Spleen (tissue), 11 donors: ENCODE data around the gene UGCG. TPM values are rescaled to one million over a fixed set of nuclear protein-coding genes. Genes with fewer than 3 reads are reported as not detected.

ENCODE experiments used
- DNase-seq: peaks from one replicate; pipeline ENCODE4 v3.0.0-alpha.2; 2020
- H3K27ac ChIP-seq, 8 donors: fragments of 200-600 bp; sonication (generic) in 7 of 8; 1 replicate in 4 of 8; 2 replicates in 4 of 8; pipeline versions ENCODE4 v1.5.0 to v1.8.0; 2016 to 2021; ENCODE audit warnings: inconsistent platforms in 4 of 8, mild to moderate bottlenecking in 4 of 8, moderate library complexity in 1 of 8
- H3K27me3 ChIP-seq, 7 donors: fragments of 200-600 bp; sonication (generic) in 6 of 7; replicated peaks in 1 of 7; 1 replicate in 4 of 7; 2 replicates in 3 of 7; pipeline versions ENCODE4 v1.5.0 to v1.8.0; 2016 to 2021; ENCODE audit warnings: inconsistent platforms in 3 of 7, mild to moderate bottlenecking in 1 of 7
- H3K36me3 ChIP-seq, 6 donors: fragments of 200-600 bp; sonication (generic) in 5 of 6; 1 replicate in 4 of 6; 2 replicates in 2 of 6; pipeline versions ENCODE4 v1.5.0 to v1.8.0; 2016 to 2021; ENCODE audit warnings: inconsistent platforms in 2 of 6
- H3K4me1 ChIP-seq, 6 donors: fragments of 200-600 bp; sonication (generic) in 5 of 6; 1 replicate in 3 of 6; 2 replicates in 3 of 6; pipeline versions ENCODE4 v1.5.0 to v1.8.0; 2016 to 2021; ENCODE audit warnings: inconsistent platforms in 3 of 6
- H3K4me3 ChIP-seq, 8 donors: fragments of 200-600 bp; sonication (generic) in 7 of 8; 1 replicate in 4 of 8; 2 replicates in 4 of 8; pipeline versions ENCODE4 v1.5.0 to v1.8.0; 2016 to 2021; ENCODE audit warnings: inconsistent platforms in 4 of 8, mild to moderate bottlenecking in 4 of 8, moderate library complexity in 2 of 8
- H3K9me3 ChIP-seq, 8 donors: fragments of 200-600 bp; sonication (generic) in 7 of 8; 1 replicate in 4 of 8; 2 replicates in 4 of 8; pipeline versions ENCODE4 v1.5.0 to v1.8.0; 2016 to 2021; ENCODE audit warnings: inconsistent platforms in 4 of 8
- POLR2A ChIP-seq, 3 donors: fragments of 450-650 bp; IDR thresholded peaks; one replicate each; pipeline ENCODE4 v1.5.1; 2017; ENCODE audit warnings: antibody characterized with exemption in 3 of 3, mild to moderate bottlenecking in 1 of 3
- POLR2AphosphoS5 ChIP-seq, 3 donors: sonication (generic); formaldehyde crosslinking; IDR thresholded peaks; one replicate each; pipeline ENCODE4 v1.5.1; 2017; ENCODE audit warnings: antibody characterized with exemption in 3 of 3
- WGBS, 5 donors: extraction: QIAGEN DNeasy Blood & Tissue Kit in 3 of 5; methylation state at CpG; one replicate each; pipeline versions ENCODE4 v1.1.5 to v1.1.7; 2013 to 2018; 5-methylcytosine and 5-hydroxymethylcytosine counted together
- intact Hi-C: fragments of 100-400 bp; cut with DNase I; formaldehyde crosslinking; loops from one replicate; pipeline ENCODE4 v1.15.0; 2023; ENCODE audit warnings: low total_unique reads
- polyA plus RNA-seq, 3 donors: library from polyadenylated mRNA; stranded (reverse); fragments of 200-250 nt; gene quantifications; one replicate each; pipeline ENCODE4 v1.2.1, GENCODE V29; 2013
- total RNA-seq, 7 donors: library from RNA; depleted of rRNA in 3 of 7; stranded (reverse); fragments of >200 nt in 3 of 7; fragmentation: NEBNext Ultra II Directional in 4 of 7; extraction: Animal tissue kit (Norgen Biotek cat#: 25700) in 4 of 7; gene quantifications; one replicate each; pipeline versions ENCODE4 v1.1.0 to v1.2.1, GENCODE V29; 2016 to 2021
- TF ChIP-seq, protein P1 (sequence below), 11 experiments: fragments of 200-600 bp in 7 of 11; fragments of 450-650 bp in 4 of 11; sonication (generic) in 4 of 11; IDR thresholded peaks in 8 of 11; conservative IDR thresholded peaks in 3 of 11; 1 replicate in 7 of 11; 2 replicates in 4 of 11; pipeline versions ENCODE4 v1.4.0 to v1.8.0; 2016 to 2021; ENCODE audit warnings: antibody characterized with exemption in 11 of 11, inconsistent platforms in 4 of 11, mild to moderate bottlenecking in 1 of 11
- donor health status: healthy with polysubstance abuse.
- donor health status: DM: no; HTN: no; CAD: no; lungs with moderate emphysema.
- donor health status: DM: no; HTN: no; CAD: no.
- donor health status: Bipolar disorder and iron deficiency.
- donor health status: healthy.
- donor health status: DM: no; HTN: no; CAD: no.
- donor health status: DM: yes; HTN: yes; CAD: no.

Gene UGCG
- total and polyA plus RNA-seq, 10 donors = 18.1 to 178 (median 80.8) TPM

DNA sequence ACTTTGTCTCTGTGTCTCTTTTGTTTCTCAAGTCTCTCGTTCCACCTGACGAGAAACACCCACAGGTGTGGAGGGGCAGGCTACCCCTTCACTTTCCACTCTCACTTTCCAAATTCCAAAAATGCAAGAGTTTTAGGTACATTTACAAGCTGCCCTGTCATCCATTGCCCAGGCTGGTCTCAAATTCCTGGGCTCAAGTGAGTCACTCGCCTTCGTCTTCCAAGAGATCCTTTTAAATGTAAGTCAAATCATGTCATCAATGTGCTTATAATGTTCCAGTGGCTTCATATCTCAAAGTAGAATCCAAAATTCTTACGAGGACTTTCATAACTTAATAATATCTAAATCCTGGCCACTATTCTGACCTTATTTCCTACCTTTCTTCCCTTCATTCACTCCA, 20.4 kb upstream of the UGCG start:
- no peak for DNase-seq
- Histone ChIP-seq H3K27me3 (no peaks in the 10 kb centered on the region), H3K4me3 (no peak overlapping the region), H3K4me1 (no peaks in the 10 kb centered on the region), H3K9me3 (peaks cover 0 to 10% (median 3%) of the 10 kb centered on the region in 8 donors), H3K27ac (no peak overlapping the region), H3K36me3 (no peaks in the 10 kb centered on the region)
- TF ChIP-seq POLR2AphosphoS5 (IDR thresholded peaks at IDR 0.05) = no peak
- TF ChIP-seq POLR2A (IDR thresholded peaks at IDR 0.05) = no peak
- TF ChIP-seq, protein P1, sequence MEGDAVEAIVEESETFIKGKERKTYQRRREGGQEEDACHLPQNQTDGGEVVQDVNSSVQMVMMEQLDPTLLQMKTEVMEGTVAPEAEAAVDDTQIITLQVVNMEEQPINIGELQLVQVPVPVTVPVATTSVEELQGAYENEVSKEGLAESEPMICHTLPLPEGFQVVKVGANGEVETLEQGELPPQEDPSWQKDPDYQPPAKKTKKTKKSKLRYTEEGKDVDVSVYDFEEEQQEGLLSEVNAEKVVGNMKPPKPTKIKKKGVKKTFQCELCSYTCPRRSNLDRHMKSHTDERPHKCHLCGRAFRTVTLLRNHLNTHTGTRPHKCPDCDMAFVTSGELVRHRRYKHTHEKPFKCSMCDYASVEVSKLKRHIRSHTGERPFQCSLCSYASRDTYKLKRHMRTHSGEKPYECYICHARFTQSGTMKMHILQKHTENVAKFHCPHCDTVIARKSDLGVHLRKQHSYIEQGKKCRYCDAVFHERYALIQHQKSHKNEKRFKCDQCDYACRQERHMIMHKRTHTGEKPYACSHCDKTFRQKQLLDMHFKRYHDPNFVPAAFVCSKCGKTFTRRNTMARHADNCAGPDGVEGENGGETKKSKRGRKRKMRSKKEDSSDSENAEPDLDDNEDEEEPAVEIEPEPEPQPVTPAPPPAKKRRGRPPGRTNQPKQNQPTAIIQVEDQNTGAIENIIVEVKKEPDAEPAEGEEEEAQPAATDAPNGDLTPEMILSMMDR (IDR thresholded peaks at IDR 0.05 in 8 of 11, conservative IDR thresholded peaks at IDR 0.05 in 3 of 11) = no peak
- intact Hi-C loops = no loop called here
- WGBS, 5 donors = 91 to 93% (median 92%) methylated on average over 5 of the region's 5 CpGs

DNA sequence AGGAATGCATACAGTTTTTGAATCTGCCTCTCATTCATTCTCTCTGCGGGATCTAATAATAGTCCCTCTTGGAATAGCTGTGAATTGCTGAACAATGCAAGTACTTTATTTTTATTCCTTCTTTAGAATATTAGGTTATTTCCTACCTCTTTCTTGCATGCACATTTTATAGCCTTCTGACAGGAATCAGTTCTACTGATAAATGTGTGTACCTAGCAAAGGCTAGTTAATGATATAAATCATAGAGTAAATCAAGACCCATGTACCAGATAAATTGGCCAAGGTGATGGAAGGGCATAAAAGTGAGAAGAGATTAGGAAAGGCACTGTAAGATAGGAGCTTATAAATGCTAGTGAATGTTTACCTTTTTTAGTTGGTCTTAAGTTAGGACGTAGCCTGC, 19.2 kb upstream of the UGCG start:
- intact Hi-C loops = no loop called here
- Histone ChIP-seq H3K36me3 (no peaks in the 10 kb centered on the region), H3K4me1 (no peaks in the 10 kb centered on the region), H3K27ac (no peak overlapping the region), H3K27me3 (no peaks in the 10 kb centered on the region), H3K4me3 (no peak overlapping the region), H3K9me3 (peaks cover 0 to 13% (median 4%) of the 10 kb centered on the region in 8 donors)
- DNase-seq = no peak
- WGBS, 5 donors = 91 to 97% (median 94%) methylated on average over 2 of the region's 2 CpGs
- TF ChIP-seq POLR2A (IDR thresholded peaks at IDR 0.05) (no peak), POLR2AphosphoS5 (IDR thresholded peaks at IDR 0.05) (no peak)
- TF ChIP-seq, protein P1 (IDR thresholded peaks at IDR 0.05 in 8 of 11, conservative IDR thresholded peaks at IDR 0.05 in 3 of 11) = no peak

GRCh38 chr9:111878946-111879345, 17.7 kb upstream of the UGCG start:
- WGBS, 5 donors = 61 to 95% (median 78%) methylated on average over 3 of the region's 3 CpGs
- no peaks in the 10 kb centered on the region for H3K27me3 ChIP-seq
- no peaks in the 10 kb centered on the region for H3K4me1 ChIP-seq
- no peak overlapping the region for H3K4me3 ChIP-seq
- no peak overlapping the region for H3K27ac ChIP-seq
- H3K36me3 ChIP-seq = no peaks in the 10 kb centered on the region
- intact Hi-C loops = no loop called here
- H3K9me3 ChIP-seq = peaks cover 0 to 13% (median 4%) of the 10 kb centered on the region in 8 donors
- no peak for TF ChIP-seq POLR2AphosphoS5 (IDR thresholded peaks at IDR 0.05)
- TF ChIP-seq, protein P1 (IDR thresholded peaks at IDR 0.05 in 8 of 11, conservative IDR thresholded peaks at IDR 0.05 in 3 of 11) = no peak
- no peak for TF ChIP-seq POLR2A (IDR thresholded peaks at IDR 0.05)
- DNase-seq = no peak

GRCh38 chr9:111886983-111887718, 9.5 kb upstream of the UGCG start:
- 80 to 96% (median 86%) methylated on average over 19 of the region's 19 CpGs for WGBS, 5 donors
- H3K4me3 ChIP-seq = no peak overlapping the region
- no peaks in the 10 kb centered on the region for H3K36me3 ChIP-seq
- H3K9me3 ChIP-seq = no peaks in the 10 kb centered on the region
- intact Hi-C loops = loop anchor here (10.0 kb wide), 1 partner anchor 52 kb away; no protein-coding TSS in a partner anchor
- TF ChIP-seq POLR2A (IDR thresholded peaks at IDR 0.05) (no peak), POLR2AphosphoS5 (IDR thresholded peaks at IDR 0.05) (no peak)
- TF ChIP-seq, protein P1 (IDR thresholded peaks at IDR 0.05 in 8 of 11, conservative IDR thresholded peaks at IDR 0.05 in 3 of 11) = no peak
- H3K27ac ChIP-seq = no peak overlapping the region
- H3K27me3 ChIP-seq = no peaks in the 10 kb centered on the region
- no peak for DNase-seq
- peaks cover 3 to 14% (median 8%) of the 10 kb centered on the region in 6 donors for H3K4me1 ChIP-seq
